Cerebellar nuclear complex (tissue), 1 donor: ENCODE results near the gene UCP2.
A peak's percentile ranks its signal among the peaks of the same experiment; 100 is the strongest.
"Not testable (repeated sequence)": the region's sequence is repeated elsewhere in the genome, so short reads cannot be mapped to it uniquely, and the experiment has no call there.

Source experiments
- DNase-seq, 2 experiments: peaks; one replicate each; lab custom pipeline; 2025; lab: John Stamatoyannopoulos, UW

UCP2 gene

GRCh38 chr11:73995731-73996130 lies 13.1 kb upstream of the UCP2 start:
- no peak for DNase-seq

GRCh38 chr11:73995247-73995646 lies 12.6 kb upstream of the UCP2 start:
- no peak for DNase-seq

GRCh38 chr11:73991471-73992006 lies 8.9 kb upstream of the UCP2 start:
- DNase-seq: no peak

GRCh38 chr11:73990730-73991129 lies 8.1 kb upstream of the UCP2 start:
- DNase-seq: no peak

- DNase-seq: no peak
Measured at GRCh38 chr11:73989156-73989555, 6.5 kb upstream of the UCP2 start.

GRCh38 chr11:73988227-73988626 lies 5.6 kb upstream of the UCP2 start:
- DNase-seq: no peak

- not testable (repeated sequence) for DNase-seq
Measured at GRCh38 chr11:73985661-73986060, 3.0 kb upstream of the UCP2 start.

GRCh38 chr11:73983741-73984538 lies 1.3 kb upstream of the UCP2 start:
- DNase-seq: no peak

- peak; percentile 8 to 26 for DNase-seq
Measured at GRCh38 chr11:73982990-73983740, 522 bp upstream of the UCP2 start.

- DNase-seq: no peak
Measured at GRCh38 chr11:73981051-73981805, 1.4 kb downstream of the UCP2 start.

- no peak for DNase-seq
Measured at GRCh38 chr11:73980001-73980961, 2.4 kb downstream of the UCP2 start.

GRCh38 chr11:73978576-73979086 lies 4.0 kb downstream of the UCP2 start:
- no peak for DNase-seq

- no peak for DNase-seq
Measured at GRCh38 chr11:73977856-73978519, 4.7 kb downstream of the UCP2 start.

GRCh38 chr11:73976451-73977151 lies 6.0 kb downstream of the UCP2 start:
- no peak for DNase-seq

- DNase-seq: no peak
Measured at GRCh38 chr11:73975479-73975757, 7.2 kb downstream of the UCP2 start.

- DNase-seq: no peak
Measured at GRCh38 chr11:73974604-73975478, 7.8 kb downstream of the UCP2 start.

- no peak for DNase-seq
Measured at GRCh38 chr11:73972620-73973449, 9.8 kb downstream of the UCP2 start.

- DNase-seq: no peak
Measured at GRCh38 chr11:73972187-73972586, 10.5 kb downstream of the UCP2 start.
